Subcutaneous abdominal adipose tissue (tissue), 5 donors: ENCODE results near the gene NCOA5.

Source experiments
- H3K27ac ChIP-seq: one replicate; pipeline ENCODE4 v1.7.0; 2013; ENCODE audit warnings: low read depth, mild to moderate bottlenecking, inconsistent platforms, low read length, moderate library complexity
- H3K27me3 ChIP-seq, 5 donors: one replicate each; pipeline ENCODE4 v1.7.0; 2013; ENCODE audit warnings: low read length in 5 of 5, inconsistent platforms in 1 of 5; ENCODE audit not compliant: control insufficient read depth in 5 of 5, insufficient read depth in 4 of 5
- H3K36me3 ChIP-seq, 5 donors: one replicate each; pipeline ENCODE4 v1.7.0; 2013; ENCODE audit warnings: low read length in 5 of 5; ENCODE audit not compliant: control insufficient read depth in 5 of 5, insufficient read depth in 5 of 5
- H3K4me1 ChIP-seq, 5 donors: one replicate each; pipeline ENCODE4 v1.7.0; 2013; ENCODE audit warnings: low read length in 5 of 5, mild to moderate bottlenecking in 3 of 5, moderate library complexity in 1 of 5; ENCODE audit not compliant: control insufficient read depth in 5 of 5, insufficient read depth in 5 of 5
- H3K4me3 ChIP-seq, 5 donors: one replicate each; pipeline ENCODE4 v1.7.0; 2013; ENCODE audit warnings: low read length in 5 of 5, low read depth in 1 of 5
- H3K9ac ChIP-seq, 5 donors: one replicate each; pipeline ENCODE4 v1.7.0; 2013; ENCODE audit warnings: low read length in 5 of 5, mild to moderate bottlenecking in 4 of 5, moderate library complexity in 3 of 5
- H3K9me3 ChIP-seq, 5 donors: one replicate each; pipeline ENCODE4 v1.7.0; 2013; ENCODE audit warnings: low read length in 5 of 5; ENCODE audit not compliant: control insufficient read depth in 5 of 5
- donor health status: healthy.
- donor health status: healthy.
- donor health status: healthy.
- donor health status: healthy.
- donor health status: healthy.

Gene NCOA5

GRCh38 chr20:46057856-46058598 is 31.7 kb downstream of the NCOA5 start:
- H3K9ac ChIP-seq: no peak overlapping the region
- H3K27me3 ChIP-seq: peaks cover 11 to 38% (median 21%) of the 10 kb centered on the region in 5 donors
- H3K36me3 ChIP-seq: peaks cover 0 to 31% (median 30%) of the 10 kb centered on the region in 5 donors
- H3K9me3 ChIP-seq: no peaks in the 10 kb centered on the region
- no peak overlapping the region for H3K27ac ChIP-seq
- H3K4me3 ChIP-seq: peak overlapping the region; percentile 27 to 53 (median 49)
- peaks cover 2 to 42% (median 28%) of the 10 kb centered on the region in 5 donors for H3K4me1 ChIP-seq

- H3K27ac ChIP-seq: no peak overlapping the region
- peak overlapping the region in 2 of 5 donors; percentile 49 for H3K4me3 ChIP-seq
- peaks cover 11 to 40% (median 21%) of the 10 kb centered on the region in 5 donors for H3K27me3 ChIP-seq
- H3K9me3 ChIP-seq: no peaks in the 10 kb centered on the region
- peaks cover 2 to 40% (median 28%) of the 10 kb centered on the region in 5 donors for H3K4me1 ChIP-seq
- H3K36me3 ChIP-seq: peaks cover 0 to 23% (median 22%) of the 10 kb centered on the region in 5 donors
- no peak overlapping the region for H3K9ac ChIP-seq
Measured at GRCh38 chr20:46056970-46057855, 32.5 kb downstream of the NCOA5 start.

GRCh38 chr20:46056027-46056833 is 33.5 kb downstream of the NCOA5 start:
- H3K4me1 ChIP-seq: peaks cover 2 to 35% (median 26%) of the 10 kb centered on the region in 5 donors
- H3K9me3 ChIP-seq: no peaks in the 10 kb centered on the region
- peaks cover 11 to 43% (median 25%) of the 10 kb centered on the region in 5 donors for H3K27me3 ChIP-seq
- no peak overlapping the region for H3K27ac ChIP-seq
- H3K36me3 ChIP-seq: peaks cover 0 to 14% (median 12%) of the 10 kb centered on the region in 5 donors
- no peak overlapping the region for H3K9ac ChIP-seq
- no peak overlapping the region for H3K4me3 ChIP-seq

- H3K27me3 ChIP-seq: peaks cover 11 to 43% (median 25%) of the 10 kb centered on the region in 5 donors
- H3K4me1 ChIP-seq: peaks cover 0 to 25% (median 22%) of the 10 kb centered on the region in 5 donors
- H3K9ac ChIP-seq: no peak overlapping the region
- no peak overlapping the region for H3K27ac ChIP-seq
- H3K36me3 ChIP-seq: peaks cover 0 to 4% (median 3%) of the 10 kb centered on the region in 5 donors
- H3K4me3 ChIP-seq: no peak overlapping the region
- no peaks in the 10 kb centered on the region for H3K9me3 ChIP-seq
Measured at GRCh38 chr20:46055269-46055668, 34.5 kb downstream of the NCOA5 start.

GRCh38 chr20:46054606-46055005 is 35.2 kb downstream of the NCOA5 start:
- no peak overlapping the region for H3K9ac ChIP-seq

GRCh38 chr20:46053416-46053815 is 36.3 kb downstream of the NCOA5 start:
- no peaks in the 10 kb centered on the region for H3K36me3 ChIP-seq
- no peak overlapping the region for H3K9ac ChIP-seq
- peaks cover 0 to 14% (median 11%) of the 10 kb centered on the region in 5 donors for H3K4me1 ChIP-seq
- H3K27ac ChIP-seq: no peak overlapping the region
- no peak overlapping the region for H3K4me3 ChIP-seq
- H3K27me3 ChIP-seq: peaks cover 13 to 40% (median 25%) of the 10 kb centered on the region in 5 donors
- no peaks in the 10 kb centered on the region for H3K9me3 ChIP-seq

More at GRCh38 chr20:46054606-46055005, 35.2 kb downstream of the NCOA5 start:
- no peak overlapping the region for H3K4me3 ChIP-seq
- H3K27ac ChIP-seq: no peak overlapping the region
- peaks cover 11 to 43% (median 25%) of the 10 kb centered on the region in 5 donors for H3K27me3 ChIP-seq
- H3K36me3 ChIP-seq: no peaks in the 10 kb centered on the region
- H3K9me3 ChIP-seq: no peaks in the 10 kb centered on the region
- H3K4me1 ChIP-seq: peaks cover 0 to 22% (median 20%) of the 10 kb centered on the region in 5 donors

- no peaks in the 10 kb centered on the region for H3K4me1 ChIP-seq
- no peak overlapping the region for H3K9ac ChIP-seq
- no peaks in the 10 kb centered on the region for H3K9me3 ChIP-seq
- H3K4me3 ChIP-seq: no peak overlapping the region
- H3K36me3 ChIP-seq: no peaks in the 10 kb centered on the region
- H3K27me3 ChIP-seq: peaks cover 16 to 42% (median 28%) of the 10 kb centered on the region in 5 donors
- no peak overlapping the region for H3K27ac ChIP-seq
Measured at GRCh38 chr20:46051556-46052308, 38.0 kb downstream of the NCOA5 start.

- Histone ChIP-seq H3K27ac (no peak overlapping the region), H3K4me3 (no peak overlapping the region), H3K27me3 (peaks cover 11 to 47% (median 29%) of the 10 kb centered on the region in 5 donors), H3K36me3 (no peaks in the 10 kb centered on the region), H3K9me3 (no peaks in the 10 kb centered on the region), H3K9ac (no peak overlapping the region), H3K4me1 (no peaks in the 10 kb centered on the region)
Measured at GRCh38 chr20:46050885-46051284, 38.9 kb downstream of the NCOA5 start.

- H3K9ac ChIP-seq: no peak overlapping the region
- peaks cover 13 to 44% (median 31%) of the 10 kb centered on the region in 5 donors for H3K27me3 ChIP-seq
- no peak overlapping the region for H3K27ac ChIP-seq
- H3K4me3 ChIP-seq: no peak overlapping the region
- no peaks in the 10 kb centered on the region for H3K9me3 ChIP-seq
- no peaks in the 10 kb centered on the region for H3K4me1 ChIP-seq
- H3K36me3 ChIP-seq: no peaks in the 10 kb centered on the region
Measured at GRCh38 chr20:46050444-46050843, 39.3 kb downstream of the NCOA5 start.
